Ovary (tissue), 9 donors: ENCODE data around the gene GPC1. TPM values are rescaled to one million over a fixed set of nuclear protein-coding genes. Genes with fewer than 3 reads are reported as not detected.

Experiments
- DNase-seq, 5 donors: peaks; one replicate each; pipeline ENCODE4 v3.0.0-alpha.2; 2019 to 2020
- H3K27ac ChIP-seq, 2 donors: fragments of 200-600 bp; one replicate each; pipeline versions ENCODE4 v1.5.1 to v1.8.0; 2019 to 2022
- H3K27me3 ChIP-seq: fragments of 200-600 bp; one replicate; pipeline ENCODE4 v1.8.0; 2022
- H3K36me3 ChIP-seq: fragments of 200-600 bp; sonication (generic); one replicate; pipeline ENCODE4 v1.5.1; 2019
- H3K4me1 ChIP-seq: one replicate; pipeline ENCODE4 v1.8.1; 2013; ENCODE audit warnings: mild to moderate bottlenecking, moderate library complexity; ENCODE audit not compliant: insufficient read depth
- H3K4me3 ChIP-seq: fragments of 200-600 bp; sonication (generic); one replicate; pipeline ENCODE4 v1.5.1; 2017
- H3K9me3 ChIP-seq, 2 donors: fragments of 200-600 bp in 1 of 2; sonication (generic) in 1 of 2; one replicate each; pipeline versions ENCODE4 v1.5.1 to v1.8.1; 2013 to 2019; ENCODE audit warnings: mild to moderate bottlenecking in 1 of 2, moderate library complexity in 1 of 2
- CTCF ChIP-seq, 3 donors: fragments of 450-650 bp in 2 of 3; fragments of 200-600 bp in 1 of 3; IDR thresholded peaks; one replicate each; pipeline versions ENCODE4 v1.5.1 to v1.8.0; 2016 to 2022; ENCODE audit warnings: antibody characterized with exemption in 3 of 3, mild to moderate bottlenecking in 1 of 3
- EP300 ChIP-seq: sonication (generic); formaldehyde crosslinking; IDR thresholded peaks from one replicate; pipeline ENCODE4 v1.6.1; 2017; ENCODE audit warnings: antibody characterized with exemption
- POLR2A ChIP-seq: fragments of 450-650 bp; IDR thresholded peaks from one replicate; pipeline ENCODE4 v1.6.1; 2017; ENCODE audit warnings: antibody characterized with exemption, mild to moderate bottlenecking, moderate library complexity
- WGBS, 3 donors: extraction: QIAGEN DNeasy Blood & Tissue Kit in 1 of 3; methylation state at CpG; one replicate each; pipeline versions ENCODE4 v1.1.5 to v1.1.7; 2013 to 2017; 5-methylcytosine and 5-hydroxymethylcytosine counted together
- intact Hi-C, 4 donors: fragments of 100-400 bp; cut with DNase I; formaldehyde crosslinking; loops; one replicate each; pipeline versions ENCODE4 v1.11.0 to v1.15.1; 2022 to 2023
- polyA plus RNA-seq, 2 donors: library from polyadenylated mRNA; stranded (reverse); fragments of 200-250 nt in 1 of 2; fragments of 350-450 nt in 1 of 2; fragmentation: Illumina TruSeq in 1 of 2; extraction: RNeasy Lipid Tissue Mini Kit (QIAGEN cat#74804) in 1 of 2; gene quantifications; one replicate each; pipeline ENCODE4 v1.2.3, GENCODE V29; 2013 to 2014
- total RNA-seq, 7 donors: library from RNA; depleted of rRNA in 2 of 7; stranded (reverse); fragments of >200 nt in 2 of 7; fragmentation: NEBNext Ultra II Directional in 3 of 7; extraction: Animal tissue kit (Norgen Biotek cat#: 25700) in 3 of 7; gene quantifications; one replicate each; pipeline versions ENCODE4 v1.1.0 to v1.2.4, GENCODE V29; 2016 to 2023
- donor health status: DM: no; HTN: no; CAD: no; lungs with moderate emphysema.
- donor health status: DM: no; HTN: no; CAD: no.
- donor health status: Bipolar disorder and iron deficiency.
- donor health status: DM: yes; HTN: yes; CAD: no.
- donor health status: DM: no; HTN: no; CAD: no.
- donor health status: DM: yes; HTN: yes; CAD: no.

GPC1 gene
- total and polyA plus RNA-seq, 9 donors = 2.9 to 149 (median 71.4) TPM

- WGBS, 3 donors = 80 to 91% (median 86%) methylated on average over 3 of the region's 3 CpGs
- Histone ChIP-seq H3K27me3 (no peaks in the 10 kb centered on the region), H3K27ac (no peak overlapping the region), H3K4me1 (no peaks in the 10 kb centered on the region), H3K4me3 (no peak overlapping the region), H3K36me3 (no peaks in the 10 kb centered on the region), H3K9me3 (no peaks in the 10 kb centered on the region)
- intact Hi-C loops = no loop called here
- TF ChIP-seq POLR2A (no peak), CTCF (IDR thresholded peaks at IDR 0.05) (no peak), EP300 (no peak)
- peak in 2 of 5 donors; percentile 6 to 11 for DNase-seq
Measured at GRCh38 chr2:240421381-240421780, 14.1 kb upstream of the GPC1 start.

DNA sequence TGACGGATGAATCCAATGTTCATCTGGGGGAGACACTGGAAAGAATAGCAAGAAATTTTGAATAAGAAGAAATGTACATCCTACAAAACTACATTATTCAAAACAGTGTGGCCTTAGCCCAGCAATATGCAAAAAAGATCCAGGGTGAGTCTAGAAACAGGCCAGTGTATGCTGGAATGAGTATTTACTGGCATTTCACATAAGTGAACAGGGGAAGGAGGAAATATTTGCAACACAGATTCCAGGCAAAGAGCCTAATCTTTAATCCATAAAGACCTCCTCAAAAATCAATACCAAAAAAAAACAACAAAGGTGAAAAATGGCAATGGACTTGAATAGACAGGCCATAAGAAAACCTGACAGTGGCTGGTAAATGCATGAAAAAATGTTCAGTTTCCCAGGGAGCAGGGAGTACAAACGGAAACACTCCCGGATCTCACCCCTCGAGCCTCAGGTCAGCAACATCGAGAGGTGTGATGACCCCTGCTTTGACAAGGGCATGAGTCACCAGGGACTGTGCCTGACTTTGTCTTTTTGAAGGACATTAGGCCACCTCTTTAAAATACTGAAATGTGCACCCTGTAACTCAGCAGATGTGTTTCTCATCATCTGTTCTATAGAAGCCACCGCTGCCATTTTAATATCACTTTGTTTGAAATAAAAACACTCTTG, 12.7 kb upstream of the GPC1 start:
- no peaks in the 10 kb centered on the region for H3K4me1 ChIP-seq
- intact Hi-C loops = no loop called here
- no peak overlapping the region for H3K4me3 ChIP-seq
- no peaks in the 10 kb centered on the region for H3K9me3 ChIP-seq
- TF ChIP-seq EP300 (no peak), CTCF (IDR thresholded peaks at IDR 0.05) (no peak), POLR2A (no peak)
- no peak for DNase-seq
- 80 to 88% (median 84%) methylated on average over 6 of the region's 6 CpGs for WGBS, 3 donors
- no peak overlapping the region for H3K27ac ChIP-seq
- H3K36me3 ChIP-seq = no peaks in the 10 kb centered on the region
- H3K27me3 ChIP-seq = no peaks in the 10 kb centered on the region

DNA sequence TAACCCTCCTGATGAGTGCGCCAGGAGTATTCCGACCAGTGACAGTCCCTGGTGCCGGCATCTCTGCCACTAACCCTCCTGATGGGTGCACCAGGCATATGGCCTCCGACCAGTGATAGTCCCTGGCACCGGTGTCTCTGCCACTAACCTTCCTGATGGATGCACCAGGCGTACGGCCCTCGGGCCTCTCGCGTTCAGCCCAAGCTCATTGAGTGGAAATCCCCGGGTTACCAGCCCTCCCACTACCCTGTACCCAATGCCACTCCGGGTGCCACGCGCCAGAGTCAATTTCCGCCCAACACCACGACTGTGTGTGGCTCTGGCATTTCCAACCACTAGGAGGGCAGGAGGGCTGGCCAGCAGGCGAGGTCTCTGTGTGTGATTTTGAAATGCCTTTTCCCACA, 11.7 kb upstream of the GPC1 start:
- H3K4me3 ChIP-seq = no peak overlapping the region
- no peaks in the 10 kb centered on the region for H3K36me3 ChIP-seq
- intact Hi-C loops = no loop called here
- WGBS, 3 donors = 87 to 92% (median 90%) methylated on average over 17 of the region's 17 CpGs
- no peak overlapping the region for H3K27ac ChIP-seq
- H3K4me1 ChIP-seq = no peaks in the 10 kb centered on the region
- peak in 4 of 5 donors; percentile 5 to 25 (median 9) for DNase-seq
- TF ChIP-seq EP300 (no peak), POLR2A (no peak), CTCF (IDR thresholded peaks at IDR 0.05) (no peak)
- no peaks in the 10 kb centered on the region for H3K9me3 ChIP-seq
- no peaks in the 10 kb centered on the region for H3K27me3 ChIP-seq

DNA sequence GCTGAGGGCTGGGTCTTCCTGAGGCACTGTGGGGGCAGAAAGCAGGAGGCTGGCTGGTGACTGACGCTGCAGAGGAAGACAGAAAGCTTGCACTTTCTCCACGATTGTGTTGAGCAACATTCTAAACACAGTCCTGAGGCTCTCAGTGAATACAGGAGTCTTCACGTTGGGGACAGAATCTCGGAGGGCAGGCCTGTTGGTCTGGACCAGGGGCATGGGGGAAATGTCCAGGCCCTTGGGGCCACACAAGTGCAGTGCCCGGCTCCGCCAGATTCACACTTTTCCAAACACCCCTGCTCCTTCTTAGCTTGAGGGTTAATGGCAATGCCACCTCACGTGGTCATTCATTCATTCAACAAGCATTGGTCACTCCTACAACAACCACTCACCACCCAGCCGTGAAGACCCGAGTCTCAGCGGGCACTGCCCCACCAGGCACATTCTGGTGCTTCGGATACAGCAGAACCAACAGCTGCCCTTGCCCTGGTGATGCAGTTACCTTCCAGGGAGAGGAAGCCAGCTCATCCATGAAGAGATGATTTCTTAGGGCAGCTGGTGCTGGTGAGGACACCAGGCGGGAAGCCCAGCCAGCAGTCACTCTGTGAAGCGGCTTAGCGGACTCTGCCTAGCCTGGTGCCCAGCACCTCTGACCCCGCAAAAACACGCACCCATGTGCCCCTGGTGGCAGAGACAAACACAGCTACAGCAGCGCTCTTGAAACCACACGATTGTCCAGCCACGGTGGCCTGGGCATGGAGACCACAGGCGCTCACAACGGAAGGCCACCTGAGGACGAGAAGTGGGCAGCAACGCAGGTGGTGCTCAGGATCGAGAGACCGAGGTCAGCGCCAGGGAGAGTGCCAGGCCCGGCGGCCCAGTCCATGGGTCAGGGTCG, 10.9 kb upstream of the GPC1 start:
- TF ChIP-seq POLR2A = no peak
- no peak for TF ChIP-seq EP300
- TF ChIP-seq CTCF (IDR thresholded peaks at IDR 0.05) = no peak
- Histone ChIP-seq H3K4me3 (no peak overlapping the region), H3K27me3 (no peaks in the 10 kb centered on the region), H3K9me3 (no peaks in the 10 kb centered on the region), H3K4me1 (no peaks in the 10 kb centered on the region), H3K36me3 (no peaks in the 10 kb centered on the region), H3K27ac (no peak overlapping the region)
- DNase-seq = peak in 4 of 5 donors; percentile 3 to 15 (median 10)
- 88 to 92% (median 89%) methylated on average over 29 of the region's 29 CpGs for WGBS, 3 donors
- intact Hi-C loops = no loop called here
